Fibroblast of lung (primary cell): Measurements from ENCODE around the gene TOPAZ1. TPM values are rescaled to one million over a fixed set of nuclear protein-coding genes. Genes with fewer than 3 reads are reported as not detected.

Experiments
- DNase-seq, 2 donors: peaks; one replicate each; pipeline versions ENCODE4 v3.0.0 to v3.0.0-alpha.2; 2010; ENCODE audit warnings: low read depth in 2 of 2
- H2AFZ ChIP-seq: 2 replicates; pipeline ENCODE4 v1.5.1; 2012; ENCODE audit warnings: low read length, control low read depth, inconsistent platforms
- H3K27ac ChIP-seq: 2 replicates; pipeline ENCODE4 v1.5.1; 2011; ENCODE audit warnings: low read length, control low read depth; ENCODE audit not compliant: insufficient read depth
- H3K27me3 ChIP-seq: 2 replicates; pipeline ENCODE4 v1.5.1; 2011; ENCODE audit warnings: mild to moderate bottlenecking, low read length; ENCODE audit not compliant: control insufficient read depth, insufficient read depth
- H3K36me3 ChIP-seq: 2 replicates; pipeline ENCODE4 v1.5.1; 2011; ENCODE audit warnings: low read length; ENCODE audit not compliant: control insufficient read depth, insufficient read depth
- H3K4me1 ChIP-seq: 2 replicates; pipeline ENCODE4 v1.5.1; 2011; ENCODE audit warnings: low read length; ENCODE audit not compliant: control insufficient read depth, insufficient read depth; ENCODE audit errors: extremely low read depth
- H3K4me2 ChIP-seq: 2 replicates; pipeline ENCODE4 v1.5.1; 2011; ENCODE audit warnings: low read length, control low read depth; ENCODE audit not compliant: insufficient read depth; ENCODE audit errors: extremely low read depth
- H3K4me3 ChIP-seq, 4 experiments: fragments of 200-600 bp in 1 of 4; sonication (generic) in 1 of 4; replicated peaks in 1 of 4; 2 replicates each; pipeline ENCODE4 v1.5.1; 2011 to 2016; ENCODE audit warnings: low read length in 4 of 4, low read depth in 3 of 4, mild to moderate bottlenecking in 3 of 4, control low read depth in 2 of 4, inconsistent platforms in 1 of 4, mixed read lengths in 1 of 4; ENCODE audit not compliant: insufficient read depth in 1 of 4; ENCODE audit errors: control extremely low read depth in 1 of 4
- H3K79me2 ChIP-seq: 2 replicates; pipeline ENCODE4 v1.5.1; 2012; ENCODE audit warnings: mild to moderate bottlenecking, low read length, inconsistent platforms; ENCODE audit not compliant: control insufficient read depth, insufficient read depth
- H3K9ac ChIP-seq: 2 replicates; pipeline ENCODE4 v1.5.1; 2011; ENCODE audit warnings: mild to moderate bottlenecking, low read length, control low read depth; ENCODE audit not compliant: insufficient read depth
- H3K9me3 ChIP-seq: 2 replicates; pipeline ENCODE4 v1.5.1; 2012; ENCODE audit warnings: low read depth, low read length; ENCODE audit not compliant: control insufficient read depth, insufficient read depth
- H4K20me1 ChIP-seq: 2 replicates; pipeline ENCODE4 v1.5.1; 2011; ENCODE audit warnings: low read length; ENCODE audit not compliant: control insufficient read depth, insufficient read depth; ENCODE audit errors: extremely low read depth
- EZH2 ChIP-seq: IDR thresholded peaks from 2 replicates; pipeline ENCODE4 v1.5.1; 2012; ENCODE audit warnings: low read length, control low read depth, mild to moderate bottlenecking; ENCODE audit errors: missing control alignments
- polyA plus RNA-seq, 2 donors: library from polyadenylated mRNA; depleted of rRNA in 1 of 2; stranded (reverse) in 1 of 2; unstranded in 1 of 2; fragments of >200 nt; gene quantifications; 2 replicates each; pipeline ENCODE4 v1.2.1, GENCODE V29; 2011 to 2012; ENCODE audit warnings: missing spikeins in 1 of 2
- total RNA-seq: library from RNA; depleted of rRNA; stranded (reverse); fragments of >200 nt; gene quantifications from 2 replicates; pipeline ENCODE4 v1.2.1, GENCODE V29; 2014
- TF ChIP-seq, protein P1 (sequence below), 2 donors: IDR thresholded peaks in 1 of 2; conservative IDR thresholded peaks in 1 of 2; 1 replicate in 1 of 2; 2 replicates in 1 of 2; pipeline ENCODE4 v1.5.1; 2011 to 2012; ENCODE audit warnings: low read length in 2 of 2, control low read depth in 1 of 2, inconsistent platforms in 1 of 2, low read depth in 1 of 2, mild to moderate bottlenecking in 1 of 2

TOPAZ1 gene
- total and polyA plus RNA-seq, 2 donors (not counting 1 experiment from before 2014, with no cell fraction given) = not detected

DNA sequence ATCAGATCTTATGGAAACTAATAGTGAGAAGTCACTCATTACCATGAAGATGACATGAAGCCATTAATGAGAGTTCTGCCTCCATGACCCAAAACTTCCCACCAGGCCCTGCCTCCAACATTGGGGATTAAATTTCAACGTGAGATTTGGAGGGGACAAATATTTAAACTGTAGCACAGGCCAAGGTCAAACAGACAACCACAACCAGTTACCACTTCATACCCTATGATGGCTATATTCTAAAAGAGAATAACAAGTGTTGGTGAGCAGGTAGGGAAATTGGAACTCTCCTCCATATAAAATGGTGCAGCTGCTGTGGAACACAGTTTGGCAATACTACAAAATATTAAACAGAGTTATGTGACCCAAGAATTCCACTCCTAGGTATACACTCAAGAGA lies 133.8 kb downstream of the TOPAZ1 start:
- Histone ChIP-seq H3K79me2 (no peaks in the 10 kb centered on the region), H4K20me1 (no peaks in the 10 kb centered on the region), H3K4me2 (no peak overlapping the region), H2AFZ (no peak overlapping the region), H3K4me3 (no peak overlapping the region), H3K9ac (no peak overlapping the region), H3K27ac (no peak overlapping the region), H3K4me1 (no peaks in the 10 kb centered on the region), H3K27me3 (no peaks in the 10 kb centered on the region), H3K9me3 (no peaks in the 10 kb centered on the region), H3K36me3 (no peaks in the 10 kb centered on the region)
- TF ChIP-seq, protein P1, sequence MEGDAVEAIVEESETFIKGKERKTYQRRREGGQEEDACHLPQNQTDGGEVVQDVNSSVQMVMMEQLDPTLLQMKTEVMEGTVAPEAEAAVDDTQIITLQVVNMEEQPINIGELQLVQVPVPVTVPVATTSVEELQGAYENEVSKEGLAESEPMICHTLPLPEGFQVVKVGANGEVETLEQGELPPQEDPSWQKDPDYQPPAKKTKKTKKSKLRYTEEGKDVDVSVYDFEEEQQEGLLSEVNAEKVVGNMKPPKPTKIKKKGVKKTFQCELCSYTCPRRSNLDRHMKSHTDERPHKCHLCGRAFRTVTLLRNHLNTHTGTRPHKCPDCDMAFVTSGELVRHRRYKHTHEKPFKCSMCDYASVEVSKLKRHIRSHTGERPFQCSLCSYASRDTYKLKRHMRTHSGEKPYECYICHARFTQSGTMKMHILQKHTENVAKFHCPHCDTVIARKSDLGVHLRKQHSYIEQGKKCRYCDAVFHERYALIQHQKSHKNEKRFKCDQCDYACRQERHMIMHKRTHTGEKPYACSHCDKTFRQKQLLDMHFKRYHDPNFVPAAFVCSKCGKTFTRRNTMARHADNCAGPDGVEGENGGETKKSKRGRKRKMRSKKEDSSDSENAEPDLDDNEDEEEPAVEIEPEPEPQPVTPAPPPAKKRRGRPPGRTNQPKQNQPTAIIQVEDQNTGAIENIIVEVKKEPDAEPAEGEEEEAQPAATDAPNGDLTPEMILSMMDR (conservative IDR thresholded peaks at IDR 0.05 in 1 of 2, IDR thresholded peaks at IDR 0.05 in 1 of 2; ENCODE audit: low read depth in 1 of 2, low read length in 2 of 2) = no peak
- no peak for TF ChIP-seq EZH2
- no peak for DNase-seq

Other genes with a start within 250 kb of the TOPAZ1 start
- 29.3 and 46.6 TPM in 2 replicates for gene TCAIM, start 96.9 kb downstream of the TOPAZ1 start, total RNA-seq
- gene TCAIM, start 96.9 kb downstream of the TOPAZ1 start, polyA plus RNA-seq = 25.9 and 29.8 TPM in 2 replicates
- 7.7 and 9.1 TPM in 2 replicates for gene ZNF445, start 235.8 kb downstream of the TOPAZ1 start, total RNA-seq
- 4.0 and 4.5 TPM in 2 replicates for gene ZNF445, start 235.8 kb downstream of the TOPAZ1 start, polyA plus RNA-seq